Measurements from ENCODE around the gene AGRN.
"Not testable (repeated sequence)": the region's sequence is repeated elsewhere in the genome, so short reads cannot be mapped to it uniquely, and the experiment has no call there.

The AGRN gene

DNA sequence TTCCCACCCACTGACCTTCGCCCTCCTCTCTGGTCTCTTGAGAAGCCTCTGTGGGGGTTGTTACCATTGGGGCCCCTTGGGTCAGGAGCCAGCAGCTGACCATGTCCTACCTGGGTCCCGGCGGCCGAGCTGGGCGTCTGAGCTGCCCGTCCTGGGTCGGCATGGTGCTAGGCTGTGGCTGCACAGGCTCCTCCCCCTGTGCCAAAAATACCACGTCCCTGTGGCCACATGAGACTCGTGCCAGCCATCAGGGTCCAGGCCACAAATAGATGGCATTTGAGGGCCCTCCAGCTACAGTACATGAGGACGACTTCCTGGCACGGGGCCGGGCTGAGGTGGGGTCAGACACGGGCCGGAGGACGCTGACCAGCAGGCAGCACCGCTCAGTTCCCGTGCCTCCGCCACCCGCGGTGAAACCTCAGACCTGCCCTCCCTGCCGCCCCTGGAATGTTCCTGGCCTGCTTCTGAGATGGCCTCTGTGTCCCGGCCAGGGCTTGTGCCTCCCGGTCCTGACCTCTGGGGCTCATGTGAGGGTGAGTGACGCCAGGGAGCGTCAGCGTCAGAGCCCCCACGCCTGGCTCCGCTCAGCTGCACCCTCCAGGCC lies 37.9 kb upstream of the AGRN start, which contains the start of gene PERM1:
Gene PERM1 (minus strand): TSS at position 139 of the 604 bp plus-strand sequence. CDS start 1,064 bp downstream, outside the sequence.
- no peak for DNase-seq (ENCODE audit: low spot score)

DNA sequence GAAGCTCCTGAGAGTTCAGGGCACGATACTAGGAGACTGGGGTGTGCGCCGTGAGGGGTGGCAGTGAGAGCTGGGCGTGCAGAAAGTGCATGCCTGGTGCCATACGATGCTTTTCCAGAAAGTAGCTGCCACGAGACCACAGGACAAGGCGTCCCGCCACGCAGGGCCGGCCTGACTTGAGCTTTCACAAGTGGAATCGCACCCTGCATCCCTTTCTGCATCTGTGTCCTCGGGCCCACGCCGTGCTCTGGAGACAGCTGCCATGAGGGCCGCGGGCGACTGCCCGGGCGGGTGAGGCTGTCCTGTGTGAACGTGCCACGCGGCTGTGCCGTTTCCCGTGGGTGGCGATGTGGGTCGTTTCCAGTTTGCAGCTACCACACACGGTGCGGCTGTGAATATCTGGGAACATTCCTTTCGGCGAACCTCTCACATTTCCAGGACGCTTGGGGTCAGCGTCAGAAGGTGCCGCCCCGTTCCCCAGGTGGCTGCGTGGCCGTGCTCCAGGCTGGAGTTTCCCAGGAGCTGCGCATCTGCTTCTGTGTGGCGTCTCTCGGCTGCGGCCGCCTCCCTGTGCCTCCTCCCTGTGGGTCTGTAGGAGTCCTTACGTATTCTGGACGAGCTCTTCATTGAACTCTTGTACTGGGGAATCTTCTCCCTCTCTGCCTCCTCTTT lies 37.0 kb upstream of the AGRN start:
- DNase-seq (ENCODE audit: low spot score): no peak

- no peak for DNase-seq (ENCODE audit: low spot score)
Measured at GRCh38 chr1:983798-984475, 36.0 kb upstream of the AGRN start.

DNA sequence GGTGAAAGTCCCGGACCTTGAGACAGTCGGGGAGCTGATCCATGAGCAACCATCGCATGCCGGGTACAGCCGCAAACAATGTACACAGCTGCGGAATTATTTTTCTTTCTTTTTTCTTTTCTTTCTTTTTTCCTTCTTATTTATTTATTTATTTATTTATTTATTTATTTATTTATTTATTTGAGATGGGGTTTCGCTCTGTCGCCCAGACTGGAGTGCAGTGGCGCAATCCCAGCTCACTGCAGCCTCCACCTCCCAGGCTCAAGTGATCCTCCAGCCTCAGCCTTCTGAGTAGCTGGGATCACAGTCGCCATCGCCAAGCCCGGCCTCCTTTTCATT lies 35.5 kb upstream of the AGRN start:
- no peak for DNase-seq (ENCODE audit: low spot score)

DNA sequence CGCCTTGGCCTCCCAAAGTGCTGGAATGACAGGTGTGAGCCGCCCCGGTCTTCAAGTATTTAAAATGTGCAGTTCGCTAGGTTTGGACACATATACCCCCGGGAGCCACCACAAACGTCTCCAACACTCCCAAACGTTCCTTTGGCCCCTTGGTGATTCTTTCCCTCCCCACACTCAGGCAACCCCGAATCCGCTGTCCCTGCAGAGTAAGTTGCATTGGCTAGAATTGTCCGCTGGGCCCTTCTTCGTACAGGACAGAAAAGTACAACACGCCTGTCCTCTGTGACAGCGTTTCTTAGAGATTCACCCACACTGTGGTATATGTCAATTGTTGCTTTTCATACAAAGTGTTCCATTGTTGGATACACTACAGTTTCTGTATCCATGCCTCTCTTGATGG lies 34.8 kb upstream of the AGRN start:
- no peak for DNase-seq (ENCODE audit: low spot score)

GRCh38 chr1:988061-988460 lies 31.9 kb upstream of the AGRN start:
- not testable (repeated sequence) for DNase-seq (ENCODE audit: low spot score)

DNA sequence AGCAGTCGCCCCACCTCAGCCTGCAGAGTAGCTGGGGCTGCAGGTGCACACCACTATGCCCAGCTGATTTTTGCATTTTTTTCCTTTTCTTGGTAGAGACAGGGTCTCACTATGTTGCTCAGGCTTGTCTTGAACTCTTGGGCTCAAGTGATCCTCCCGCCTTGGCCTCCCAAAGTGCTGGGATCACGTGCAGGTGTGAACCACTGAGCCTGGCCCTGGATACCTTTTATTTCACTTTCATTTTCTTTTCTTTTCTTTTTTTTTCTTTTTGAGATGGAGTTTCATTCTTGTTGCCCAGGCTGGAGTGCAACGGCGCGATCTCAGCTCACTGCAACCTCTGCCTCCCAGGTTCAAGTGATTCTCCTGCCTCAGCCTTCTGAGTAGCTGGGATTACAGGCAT lies 28.6 kb upstream of the AGRN start:
- not testable (repeated sequence) for DNase-seq (ENCODE audit: low spot score)

- DNase-seq (ENCODE audit: low spot score): no peak
Measured at GRCh38 chr1:991895-992294, 28.0 kb upstream of the AGRN start.

- no peak for DNase-seq (ENCODE audit: low spot score)
Measured at GRCh38 chr1:992362-992761, 27.6 kb upstream of the AGRN start.

GRCh38 chr1:993379-993995 lies 26.4 kb upstream of the AGRN start:
- DNase-seq (ENCODE audit: low spot score): no peak

DNA sequence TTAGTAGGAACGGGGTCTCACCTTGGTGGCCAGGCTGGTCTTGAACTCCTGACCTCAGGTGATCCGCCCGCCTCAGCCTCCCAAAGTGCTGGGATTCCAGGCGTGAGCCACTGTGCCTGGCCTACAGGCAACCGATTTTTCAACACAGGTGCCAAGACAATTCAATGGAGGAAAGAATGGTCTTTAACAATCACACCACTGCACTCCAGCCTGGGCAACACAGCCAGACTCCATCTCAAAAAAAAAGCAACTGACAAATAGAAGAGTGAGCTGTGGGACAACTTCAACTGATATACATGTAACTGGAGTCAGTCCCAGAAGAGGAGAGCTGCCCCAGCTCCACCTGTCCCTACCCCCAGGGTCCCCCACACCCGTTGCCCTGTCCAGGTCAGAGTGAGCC lies 25.4 kb upstream of the AGRN start:
- DNase-seq (ENCODE audit: low spot score): not testable (repeated sequence)

DNA sequence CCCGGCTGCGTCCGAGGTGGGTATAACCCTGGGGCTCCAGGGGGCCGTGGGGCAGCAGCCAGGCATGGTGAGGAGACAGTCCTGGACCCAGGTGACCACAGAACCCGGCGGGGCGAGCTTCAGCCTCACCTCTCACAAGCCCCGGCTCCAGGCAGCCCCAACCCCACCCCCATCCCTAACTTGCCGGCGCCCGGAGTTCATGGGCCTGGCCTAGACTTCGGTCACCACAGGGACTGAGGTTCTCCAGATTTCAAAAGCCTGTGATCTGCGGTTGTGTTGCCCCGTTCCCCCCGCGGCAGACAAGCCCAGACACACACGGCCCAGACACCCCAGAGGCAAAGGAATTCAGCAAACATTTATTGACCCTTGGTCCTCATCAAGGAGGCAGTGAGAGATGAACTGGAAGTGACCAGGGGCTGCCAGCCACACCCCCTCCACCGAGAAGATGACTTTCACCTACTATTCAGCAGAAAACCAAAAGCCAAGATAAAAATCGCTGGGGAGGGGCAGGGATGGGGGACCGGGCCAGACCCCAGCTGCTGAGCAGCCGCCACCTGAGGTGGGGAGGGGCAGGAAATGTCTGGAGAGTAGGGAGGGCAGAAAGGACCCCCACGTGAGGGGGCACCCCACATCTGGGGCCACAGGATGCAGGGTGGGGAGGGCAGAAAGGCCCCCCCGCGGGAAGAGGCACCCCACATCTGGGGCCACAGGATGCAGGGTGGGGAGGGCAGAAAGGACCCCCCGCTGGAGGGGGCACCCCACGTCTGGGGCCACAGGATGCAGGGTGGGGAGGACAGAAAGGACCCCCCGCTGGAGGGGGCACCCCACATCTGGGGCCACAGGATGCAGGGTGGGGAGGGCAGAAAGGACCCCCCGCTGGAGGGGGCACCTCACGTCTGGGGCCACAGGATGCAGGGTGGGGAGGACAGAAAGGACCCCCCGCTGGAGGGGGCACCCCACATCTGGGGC lies 24.0 kb upstream of the AGRN start:
- no peak for DNase-seq (ENCODE audit: low spot score)

- DNase-seq (ENCODE audit: low spot score): no peak
Measured at GRCh38 chr1:996851-997712, 22.8 kb upstream of the AGRN start.

GRCh38 chr1:997713-997992 lies 22.3 kb upstream of the AGRN start:
- no peak for DNase-seq (ENCODE audit: low spot score)

DNA sequence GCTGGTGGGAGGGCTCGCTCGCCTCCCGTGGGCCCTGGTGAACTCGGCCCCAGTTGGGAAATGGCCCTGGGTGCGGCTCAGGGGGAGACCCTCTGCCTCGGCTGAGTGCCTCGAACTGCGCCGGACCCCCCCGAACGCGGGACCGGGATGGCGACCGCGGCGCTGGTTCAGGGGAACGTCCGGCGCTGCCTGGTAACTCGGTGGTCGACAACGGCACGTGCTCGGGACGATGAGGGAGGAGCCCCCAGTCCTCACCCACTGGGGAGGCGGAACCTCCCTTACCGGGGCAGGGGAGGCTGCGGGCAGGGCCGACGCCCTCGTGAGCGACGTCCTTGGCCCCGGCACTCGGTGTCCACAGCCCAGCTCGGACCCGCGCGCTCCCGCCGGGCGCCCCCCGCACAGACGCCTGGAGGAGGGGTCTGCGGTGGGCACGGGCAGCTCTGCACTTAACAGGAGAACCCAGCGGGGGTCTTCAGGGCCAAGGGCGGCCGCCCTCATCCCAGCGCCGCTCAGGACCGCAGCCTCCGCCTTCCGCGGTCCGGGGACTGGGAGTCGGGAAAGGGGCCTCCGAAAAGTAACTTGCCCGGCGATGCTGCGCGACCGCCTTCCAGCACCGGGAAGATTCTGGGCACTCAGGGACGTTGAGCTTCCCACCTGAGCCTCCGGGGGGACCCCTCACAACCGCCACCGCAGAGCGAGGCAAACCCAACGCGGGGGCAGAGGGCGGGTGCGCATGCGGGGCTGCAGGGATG lies 21.8 kb upstream of the AGRN start:
- DNase-seq (ENCODE audit: low spot score): no peak

GRCh38 chr1:998745-998994 lies 21.2 kb upstream of the AGRN start:
- DNase-seq (ENCODE audit: low spot score): no peak

DNA sequence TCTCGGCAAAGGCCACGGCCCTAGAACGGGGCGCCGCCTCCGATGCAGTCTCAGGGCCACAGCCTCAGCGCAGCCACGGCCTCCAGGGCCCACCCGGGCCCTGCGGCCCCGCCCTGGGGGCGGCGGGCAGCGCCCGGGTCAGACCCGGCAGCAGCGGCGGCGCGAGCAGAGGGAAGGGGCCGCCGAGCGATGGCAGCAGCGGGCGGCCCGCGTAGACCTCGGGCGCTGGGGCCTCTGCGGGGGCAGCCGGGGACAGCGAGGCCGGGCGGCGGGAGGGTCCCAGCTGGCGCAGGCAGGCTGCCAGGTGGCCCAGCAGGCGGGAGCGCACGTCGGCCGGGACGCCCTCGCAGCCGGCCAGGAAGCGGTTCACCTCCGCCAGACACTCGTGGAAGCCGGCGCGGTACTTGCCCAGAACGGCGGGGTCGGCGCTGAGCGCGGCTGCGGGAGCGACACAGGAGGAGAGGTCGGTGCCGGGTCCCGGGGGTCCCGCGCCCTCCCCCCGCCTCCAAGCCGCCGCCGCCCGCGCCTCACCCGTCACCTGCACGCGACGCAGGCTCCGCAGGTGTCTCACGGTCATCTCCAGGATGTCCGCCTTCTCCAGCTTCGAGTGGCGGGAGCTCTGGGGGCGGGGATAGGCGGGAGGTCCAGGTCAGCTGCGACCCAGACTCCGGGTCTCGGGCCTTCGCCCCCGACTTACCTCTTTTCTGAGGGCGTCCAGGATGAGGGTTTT lies 20.8 kb upstream of the AGRN start:
- DNase-seq (ENCODE audit: low spot score): no peak

GRCh38 chr1:999725-1000356 lies 20.1 kb upstream of the AGRN start, which contains the start of gene HES4:
Gene HES4 (minus strand): TSS chr1:1000097. CDS start chr1:999973, 124 bp downstream.
- peak; percentile 79 for DNase-seq (ENCODE audit: low spot score)

DNA sequence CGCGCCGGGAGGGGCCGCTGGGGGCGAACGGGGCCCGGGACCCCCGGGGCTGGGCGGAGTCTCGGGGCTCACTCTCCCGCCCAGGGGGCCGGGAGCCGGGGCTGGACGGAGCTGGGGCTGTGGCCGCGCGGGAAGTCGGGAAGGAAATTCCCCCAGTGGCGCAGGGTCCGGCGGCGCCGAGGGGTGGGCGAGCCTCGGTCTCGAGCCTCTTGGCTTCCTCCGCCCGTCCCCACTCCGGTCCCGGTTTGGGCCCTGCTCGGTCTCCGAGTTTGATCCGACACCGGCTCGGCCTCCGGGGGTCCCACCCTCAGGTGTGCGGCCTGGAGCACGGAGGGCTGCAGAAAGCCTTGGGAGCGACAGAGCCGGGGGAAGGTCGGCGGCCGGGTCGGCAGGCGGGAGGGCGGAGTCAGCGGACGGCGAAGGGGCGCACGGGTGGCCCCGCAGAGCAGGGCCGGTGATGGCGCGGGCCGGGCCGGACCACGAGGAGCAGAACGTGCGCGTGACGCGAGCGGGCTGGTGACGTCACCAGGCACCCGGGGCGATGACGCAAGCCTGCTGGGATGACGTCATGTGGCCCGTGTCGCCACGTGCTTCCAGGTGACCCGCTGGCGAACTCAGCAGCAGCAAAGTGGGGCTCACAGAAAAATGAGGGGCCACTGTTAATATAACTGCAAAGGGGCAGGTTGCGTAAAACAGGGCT lies 19.4 kb upstream of the AGRN start:
- peak; percentile 61 for DNase-seq (ENCODE audit: low spot score)
